ENCODE data around the gene TBC1D10B. TPM values are rescaled to one million over a fixed set of nuclear protein-coding genes. Genes with fewer than 3 reads are reported as not detected.
"Not testable (repeated sequence)": the region's sequence is repeated elsewhere in the genome, so short reads cannot be mapped to it uniquely, and the experiment has no call there.

TBC1D10B gene
- total RNA-seq, 1 experiment from 2014 or later, result 49.2 TPM

DNA sequence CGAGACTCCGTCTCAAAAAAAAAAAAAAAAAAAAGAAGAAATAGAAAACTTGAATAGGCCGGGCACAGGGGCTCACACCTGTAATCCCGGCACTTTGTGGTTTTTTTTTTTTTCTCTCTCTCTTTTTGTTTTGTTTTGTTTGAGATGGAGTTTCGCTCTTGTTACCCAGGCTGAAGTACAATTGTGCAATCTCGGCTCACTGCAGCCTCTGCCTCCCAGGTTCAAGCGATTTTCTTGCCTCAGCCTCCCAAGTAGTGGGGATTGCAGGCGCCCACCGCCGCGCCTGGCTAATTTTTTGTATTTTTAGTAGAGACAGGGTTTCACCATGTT is 26.8 kb downstream of the TBC1D10B start:
- POLR2A ChIA-PET; H3K27me3 ChIP-seq (ENCODE audit: insufficient read depth, low read length); H3K4me2 ChIP-seq (ENCODE audit: low read length); BruUV-seq (replicated peaks); H3K27ac ChIP-seq (ENCODE audit: low read depth, low read length); H3K9ac ChIP-seq (ENCODE audit: low read length); H4K20me1 ChIP-seq (ENCODE audit: insufficient read depth); H3K9me3 ChIP-seq (ENCODE audit: control insufficient read depth in 1 of 2, insufficient read depth in 1 of 2, low read depth in 1 of 2, low read length in 2 of 2); H3K79me2 ChIP-seq (ENCODE audit: insufficient read depth, low read length); intact Hi-C loops (cut with micrococcal nuclease); H3K36me3 ChIP-seq (ENCODE audit: control insufficient read depth in 1 of 2, insufficient read depth in 2 of 2, low read length in 2 of 2); H3K9me2 ChIP-seq (ENCODE audit: insufficient read depth); H3K4me3 ChIP-seq (replicated peaks in 1 of 2; ENCODE audit: low read depth in 1 of 2, low read length in 2 of 2); H2AFZ ChIP-seq (ENCODE audit: low read depth, low read length, poor library complexity, severe bottlenecking); RAD21 ChIA-PET (ENCODE audit: low non-redundant PET in 1 of 2, low total read pairs in 2 of 2, uncharacterized antibody in 2 of 2, unreplicated experiment in 2 of 2); DNase-seq (ENCODE audit: low read depth, low spot score); H3K4me1 ChIP-seq (ENCODE audit: control insufficient read depth in 1 of 2, insufficient read depth in 2 of 2, low read length in 2 of 2); ATAC-seq: not testable (repeated sequence)
- CTCF ChIA-PET, result interaction anchor here (0.7 kb wide), 1 partner anchor 289 kb away, joined by 4 read pairs; no protein-coding TSS in a partner anchor

DNA sequence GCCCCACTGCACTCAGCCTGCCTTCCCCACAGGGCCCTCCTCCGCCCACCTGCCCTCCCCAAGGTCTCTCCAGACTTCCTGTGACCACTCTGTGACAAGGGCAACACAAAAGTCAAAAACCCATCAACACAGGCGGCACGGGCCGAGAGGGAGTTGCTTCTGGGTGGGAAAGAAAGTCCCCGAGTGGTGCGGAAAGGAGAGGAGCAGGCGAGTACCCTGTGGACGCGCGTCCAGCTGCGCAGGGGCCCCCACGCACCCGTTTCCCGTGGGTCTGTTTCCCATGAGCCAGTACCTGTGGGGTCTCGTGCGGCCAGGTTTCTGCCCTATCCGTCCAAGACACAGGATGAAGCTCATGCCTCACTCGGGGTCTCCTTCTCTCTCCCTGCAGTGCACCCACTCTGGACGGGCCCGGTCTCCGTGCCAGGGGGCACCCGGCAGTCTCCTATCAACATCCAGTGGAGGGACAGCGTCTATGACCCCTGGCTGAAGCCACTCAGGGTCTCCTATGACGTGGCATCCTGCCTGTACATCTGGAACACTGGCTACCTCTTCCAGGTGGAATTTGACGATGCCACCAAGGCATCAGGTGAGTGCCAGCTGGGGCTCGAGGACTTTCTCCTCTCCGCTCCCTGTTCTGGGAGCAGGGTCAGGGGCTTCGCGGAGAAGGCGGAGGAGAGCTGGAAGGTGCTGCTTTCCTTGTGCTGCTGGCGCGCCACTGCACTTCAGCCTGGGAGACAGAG is 27.4 kb downstream of the TBC1D10B start:
- ATAC-seq (no peak), DNase-seq (ENCODE audit: low read depth, low spot score) (no peak)
- no peaks in the 10 kb centered on the region for H3K36me3 ChIP-seq (ENCODE audit: control insufficient read depth in 1 of 2, insufficient read depth in 2 of 2, low read length in 2 of 2)
- H3K27ac ChIP-seq (ENCODE audit: low read depth, low read length), result no peak overlapping the region
- no peak overlapping the region for H3K9ac ChIP-seq (ENCODE audit: low read length)
- H3K9me3 ChIP-seq (ENCODE audit: control insufficient read depth in 1 of 2, insufficient read depth in 1 of 2, low read depth in 1 of 2, low read length in 2 of 2), result no peaks in the 10 kb centered on the region
- BruUV-seq (replicated peaks), result no TSS peak
- H3K4me1 ChIP-seq (ENCODE audit: control insufficient read depth in 1 of 2, insufficient read depth in 2 of 2, low read length in 2 of 2), result no peaks in the 10 kb centered on the region
- ChIA-PET POLR2A (no interaction called here), CTCF (interaction anchor here (0.7 kb wide), 1 partner anchor 289 kb away, joined by 4 read pairs; no protein-coding TSS in a partner anchor), RAD21 (ENCODE audit: low non-redundant PET in 1 of 2, low total read pairs in 2 of 2, uncharacterized antibody in 2 of 2, unreplicated experiment in 2 of 2) (no interaction called here)
- H3K4me3 ChIP-seq (replicated peaks in 1 of 2; ENCODE audit: low read depth in 1 of 2, low read length in 2 of 2), result no peak overlapping the region
- intact Hi-C loops (cut with micrococcal nuclease), result no loop called here
- H4K20me1 ChIP-seq (ENCODE audit: insufficient read depth), result no peaks in the 10 kb centered on the region
- H3K79me2 ChIP-seq (ENCODE audit: insufficient read depth, low read length), result no peaks in the 10 kb centered on the region
- H3K27me3 ChIP-seq (ENCODE audit: insufficient read depth, low read length), result no peaks in the 10 kb centered on the region
- no peaks in the 10 kb centered on the region for H3K9me2 ChIP-seq (ENCODE audit: insufficient read depth)
- no peak overlapping the region for H3K4me2 ChIP-seq (ENCODE audit: low read length)
- H2AFZ ChIP-seq (ENCODE audit: low read depth, low read length, poor library complexity, severe bottlenecking), result no peak overlapping the region
- TF ChIP-seq ZFX (IDR thresholded peaks at IDR 0.05), result no peak
- TF ChIP-seq ZNF274 (IDR thresholded peaks at IDR 0.05; ENCODE audit: low read depth, low read length), result no peak
- TF ChIP-seq, protein P1, sequence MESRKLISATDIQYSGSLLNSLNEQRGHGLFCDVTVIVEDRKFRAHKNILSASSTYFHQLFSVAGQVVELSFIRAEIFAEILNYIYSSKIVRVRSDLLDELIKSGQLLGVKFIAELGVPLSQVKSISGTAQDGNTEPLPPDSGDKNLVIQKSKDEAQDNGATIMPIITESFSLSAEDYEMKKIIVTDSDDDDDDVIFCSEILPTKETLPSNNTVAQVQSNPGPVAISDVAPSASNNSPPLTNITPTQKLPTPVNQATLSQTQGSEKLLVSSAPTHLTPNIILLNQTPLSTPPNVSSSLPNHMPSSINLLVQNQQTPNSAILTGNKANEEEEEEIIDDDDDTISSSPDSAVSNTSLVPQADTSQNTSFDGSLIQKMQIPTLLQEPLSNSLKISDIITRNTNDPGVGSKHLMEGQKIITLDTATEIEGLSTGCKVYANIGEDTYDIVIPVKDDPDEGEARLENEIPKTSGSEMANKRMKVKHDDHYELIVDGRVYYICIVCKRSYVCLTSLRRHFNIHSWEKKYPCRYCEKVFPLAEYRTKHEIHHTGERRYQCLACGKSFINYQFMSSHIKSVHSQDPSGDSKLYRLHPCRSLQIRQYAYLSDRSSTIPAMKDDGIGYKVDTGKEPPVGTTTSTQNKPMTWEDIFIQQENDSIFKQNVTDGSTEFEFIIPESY (IDR thresholded peaks at IDR 0.05; ENCODE audit: extremely low read depth, insufficient replicate concordance, low read length), result no peak
- TF ChIP-seq EGR1 (IDR thresholded peaks at IDR 0.05; ENCODE audit: low read depth), result no peak
- TF ChIP-seq, protein P2, sequence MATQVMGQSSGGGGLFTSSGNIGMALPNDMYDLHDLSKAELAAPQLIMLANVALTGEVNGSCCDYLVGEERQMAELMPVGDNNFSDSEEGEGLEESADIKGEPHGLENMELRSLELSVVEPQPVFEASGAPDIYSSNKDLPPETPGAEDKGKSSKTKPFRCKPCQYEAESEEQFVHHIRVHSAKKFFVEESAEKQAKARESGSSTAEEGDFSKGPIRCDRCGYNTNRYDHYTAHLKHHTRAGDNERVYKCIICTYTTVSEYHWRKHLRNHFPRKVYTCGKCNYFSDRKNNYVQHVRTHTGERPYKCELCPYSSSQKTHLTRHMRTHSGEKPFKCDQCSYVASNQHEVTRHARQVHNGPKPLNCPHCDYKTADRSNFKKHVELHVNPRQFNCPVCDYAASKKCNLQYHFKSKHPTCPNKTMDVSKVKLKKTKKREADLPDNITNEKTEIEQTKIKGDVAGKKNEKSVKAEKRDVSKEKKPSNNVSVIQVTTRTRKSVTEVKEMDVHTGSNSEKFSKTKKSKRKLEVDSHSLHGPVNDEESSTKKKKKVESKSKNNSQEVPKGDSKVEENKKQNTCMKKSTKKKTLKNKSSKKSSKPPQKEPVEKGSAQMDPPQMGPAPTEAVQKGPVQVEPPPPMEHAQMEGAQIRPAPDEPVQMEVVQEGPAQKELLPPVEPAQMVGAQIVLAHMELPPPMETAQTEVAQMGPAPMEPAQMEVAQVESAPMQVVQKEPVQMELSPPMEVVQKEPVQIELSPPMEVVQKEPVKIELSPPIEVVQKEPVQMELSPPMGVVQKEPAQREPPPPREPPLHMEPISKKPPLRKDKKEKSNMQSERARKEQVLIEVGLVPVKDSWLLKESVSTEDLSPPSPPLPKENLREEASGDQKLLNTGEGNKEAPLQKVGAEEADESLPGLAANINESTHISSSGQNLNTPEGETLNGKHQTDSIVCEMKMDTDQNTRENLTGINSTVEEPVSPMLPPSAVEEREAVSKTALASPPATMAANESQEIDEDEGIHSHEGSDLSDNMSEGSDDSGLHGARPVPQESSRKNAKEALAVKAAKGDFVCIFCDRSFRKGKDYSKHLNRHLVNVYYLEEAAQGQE (IDR thresholded peaks at IDR 0.05; ENCODE audit: low read depth), result no peak
- TF ChIP-seq POLR2AphosphoS5 (IDR thresholded peaks at IDR 0.05; ENCODE audit: low read depth, low read length), result no peak
- no peak for TF ChIP-seq YY1 (IDR thresholded peaks at IDR 0.05; ENCODE audit: extremely low read depth, insufficient replicate concordance, low read depth, low read length)
- no peak for TF ChIP-seq RAD21 (IDR thresholded peaks at IDR 0.05; ENCODE audit: low read depth)
- TF ChIP-seq, protein P3, sequence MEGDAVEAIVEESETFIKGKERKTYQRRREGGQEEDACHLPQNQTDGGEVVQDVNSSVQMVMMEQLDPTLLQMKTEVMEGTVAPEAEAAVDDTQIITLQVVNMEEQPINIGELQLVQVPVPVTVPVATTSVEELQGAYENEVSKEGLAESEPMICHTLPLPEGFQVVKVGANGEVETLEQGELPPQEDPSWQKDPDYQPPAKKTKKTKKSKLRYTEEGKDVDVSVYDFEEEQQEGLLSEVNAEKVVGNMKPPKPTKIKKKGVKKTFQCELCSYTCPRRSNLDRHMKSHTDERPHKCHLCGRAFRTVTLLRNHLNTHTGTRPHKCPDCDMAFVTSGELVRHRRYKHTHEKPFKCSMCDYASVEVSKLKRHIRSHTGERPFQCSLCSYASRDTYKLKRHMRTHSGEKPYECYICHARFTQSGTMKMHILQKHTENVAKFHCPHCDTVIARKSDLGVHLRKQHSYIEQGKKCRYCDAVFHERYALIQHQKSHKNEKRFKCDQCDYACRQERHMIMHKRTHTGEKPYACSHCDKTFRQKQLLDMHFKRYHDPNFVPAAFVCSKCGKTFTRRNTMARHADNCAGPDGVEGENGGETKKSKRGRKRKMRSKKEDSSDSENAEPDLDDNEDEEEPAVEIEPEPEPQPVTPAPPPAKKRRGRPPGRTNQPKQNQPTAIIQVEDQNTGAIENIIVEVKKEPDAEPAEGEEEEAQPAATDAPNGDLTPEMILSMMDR (IDR thresholded peaks at IDR 0.05 in 2 of 3, conservative IDR thresholded peaks at IDR 0.05 in 1 of 3; ENCODE audit: borderline replicate concordance in 1 of 3, insufficient read depth in 1 of 3, low read depth in 2 of 3, low read length in 2 of 3), result no peak
- no peak for TF ChIP-seq SRF (IDR thresholded peaks at IDR 0.05; ENCODE audit: low read depth)
- TF ChIP-seq SP1 (IDR thresholded peaks at IDR 0.05; ENCODE audit: low read depth), result no peak
- TF ChIP-seq EZH2phosphoT487 (IDR thresholded peaks at IDR 0.05; ENCODE audit: borderline replicate concordance), result no peak
